ENCODE measurements around the gene CABLES1.
A peak's percentile ranks its signal among the peaks of the same experiment; 100 is the strongest.
"Not testable (repeated sequence)": the region's sequence is repeated elsewhere in the genome, so short reads cannot be mapped to it uniquely, and the experiment has no call there.

The CABLES1 gene

GRCh38 chr18:23134780-23135549 is at the start of gene CABLES1:
Gene CABLES1 (plus strand): TSS chr18:23135485. CDS start chr18:23135763, 278 bp downstream.
- H3K36me3 Mint-ChIP-seq (ENCODE audit: low read depth), result peaks cover 4% of the 10 kb centered on the region
- peak within 1 kb of the TSS; percentile 72 for H3K27ac Mint-ChIP-seq
- no peaks in the 10 kb centered on the region for H3K9me3 Mint-ChIP-seq
- peaks cover 25% of the 10 kb centered on the region for H3K4me1 Mint-ChIP-seq
- peaks cover 55% of the 10 kb centered on the region for H3K27me3 Mint-ChIP-seq
- ATAC-seq, result peak; percentile 13
- H3K4me3 Mint-ChIP-seq, result peak within 1 kb of the TSS; percentile 76
- DNase-seq, result peak; percentile 47

- peaks cover 7% of the 10 kb centered on the region for H3K4me1 Mint-ChIP-seq
- ATAC-seq (no peak), DNase-seq (no peak)
- no peaks in the 10 kb centered on the region for H3K9me3 Mint-ChIP-seq
- H3K27me3 Mint-ChIP-seq, result peaks cover 2% of the 10 kb centered on the region
- no peak overlapping the region for H3K4me3 Mint-ChIP-seq
- no peak overlapping the region for H3K27ac Mint-ChIP-seq
- no peaks in the 10 kb centered on the region for H3K36me3 Mint-ChIP-seq (ENCODE audit: low read depth)
Measured at GRCh38 chr18:23087352-23087751, 47.9 kb upstream of the CABLES1 start.

- Mint-ChIP-seq H3K27me3 (peaks cover 2% of the 10 kb centered on the region), H3K9me3 (no peaks in the 10 kb centered on the region), H3K4me1 (peaks cover 7% of the 10 kb centered on the region), H3K27ac (no peak overlapping the region), H3K4me3 (no peak overlapping the region), H3K36me3 (ENCODE audit: low read depth) (no peaks in the 10 kb centered on the region)
- DNase-seq (no peak), ATAC-seq (no peak)
Measured at GRCh38 chr18:23088310-23088709, 47.0 kb upstream of the CABLES1 start.

GRCh38 chr18:23091017-23091993 is 44.0 kb upstream of the CABLES1 start:
- DNase-seq; H3K27me3 Mint-ChIP-seq; H3K4me1 Mint-ChIP-seq; H3K27ac Mint-ChIP-seq; H3K9me3 Mint-ChIP-seq; H3K36me3 Mint-ChIP-seq (ENCODE audit: low read depth); ATAC-seq; H3K4me3 Mint-ChIP-seq: not testable (repeated sequence)

- H3K4me1 Mint-ChIP-seq, result peaks cover 7% of the 10 kb centered on the region
- H3K9me3 Mint-ChIP-seq, result no peaks in the 10 kb centered on the region
- no peaks in the 10 kb centered on the region for H3K36me3 Mint-ChIP-seq (ENCODE audit: low read depth)
- H3K27ac Mint-ChIP-seq, result no peak overlapping the region
- DNase-seq (no peak), ATAC-seq (no peak)
- H3K4me3 Mint-ChIP-seq, result no peak overlapping the region
- no peaks in the 10 kb centered on the region for H3K27me3 Mint-ChIP-seq
Measured at GRCh38 chr18:23092121-23092520, 43.2 kb upstream of the CABLES1 start.

GRCh38 chr18:23093130-23093529 is 42.2 kb upstream of the CABLES1 start:
- not testable (repeated sequence) for H3K36me3 Mint-ChIP-seq (ENCODE audit: low read depth); H3K4me1 Mint-ChIP-seq; H3K4me3 Mint-ChIP-seq; H3K9me3 Mint-ChIP-seq; DNase-seq; H3K27me3 Mint-ChIP-seq; ATAC-seq; H3K27ac Mint-ChIP-seq

- H3K4me1 Mint-ChIP-seq, result peaks cover 7% of the 10 kb centered on the region
- DNase-seq (no peak), ATAC-seq (no peak)
- no peaks in the 10 kb centered on the region for H3K36me3 Mint-ChIP-seq (ENCODE audit: low read depth)
- no peak overlapping the region for H3K4me3 Mint-ChIP-seq
- no peaks in the 10 kb centered on the region for H3K27me3 Mint-ChIP-seq
- H3K27ac Mint-ChIP-seq, result no peak overlapping the region
- no peaks in the 10 kb centered on the region for H3K9me3 Mint-ChIP-seq
Measured at GRCh38 chr18:23093772-23094171, 41.5 kb upstream of the CABLES1 start.

GRCh38 chr18:23094411-23095190 is 40.7 kb upstream of the CABLES1 start:
- Mint-ChIP-seq H3K9me3 (no peaks in the 10 kb centered on the region), H3K27me3 (no peaks in the 10 kb centered on the region), H3K36me3 (ENCODE audit: low read depth) (no peaks in the 10 kb centered on the region), H3K4me1 (peaks cover 7% of the 10 kb centered on the region), H3K27ac (no peak overlapping the region), H3K4me3 (no peak overlapping the region)
- DNase-seq, result no peak
- ATAC-seq, result no peak

- H3K36me3 Mint-ChIP-seq (ENCODE audit: low read depth), result no peaks in the 10 kb centered on the region
- H3K9me3 Mint-ChIP-seq, result no peaks in the 10 kb centered on the region
- no peak for ATAC-seq
- H3K27ac Mint-ChIP-seq, result no peak overlapping the region
- H3K4me3 Mint-ChIP-seq, result no peak overlapping the region
- H3K4me1 Mint-ChIP-seq, result peaks cover 7% of the 10 kb centered on the region
- H3K27me3 Mint-ChIP-seq, result no peaks in the 10 kb centered on the region
- DNase-seq, result no peak
Measured at GRCh38 chr18:23095463-23095862, 39.8 kb upstream of the CABLES1 start.

- H3K9me3 Mint-ChIP-seq; H3K27ac Mint-ChIP-seq; H3K36me3 Mint-ChIP-seq (ENCODE audit: low read depth); ATAC-seq; H3K4me1 Mint-ChIP-seq; H3K27me3 Mint-ChIP-seq; DNase-seq; H3K4me3 Mint-ChIP-seq: not testable (repeated sequence)
Measured at GRCh38 chr18:23097016-23097415, 38.3 kb upstream of the CABLES1 start.

- Mint-ChIP-seq H3K27me3 (no peaks in the 10 kb centered on the region), H3K4me3 (no peak overlapping the region), H3K4me1 (no peaks in the 10 kb centered on the region), H3K36me3 (ENCODE audit: low read depth) (no peaks in the 10 kb centered on the region), H3K27ac (no peak overlapping the region), H3K9me3 (no peaks in the 10 kb centered on the region)
- ATAC-seq, result no peak
- no peak for DNase-seq
Measured at GRCh38 chr18:23099621-23100020, 35.7 kb upstream of the CABLES1 start.

- Mint-ChIP-seq H3K9me3 (no peaks in the 10 kb centered on the region), H3K27ac (no peak overlapping the region), H3K36me3 (ENCODE audit: low read depth) (no peaks in the 10 kb centered on the region), H3K4me1 (peaks cover 4% of the 10 kb centered on the region), H3K4me3 (no peak overlapping the region), H3K27me3 (no peaks in the 10 kb centered on the region)
- ATAC-seq (no peak), DNase-seq (no peak)
Measured at GRCh38 chr18:23101861-23102432, 33.3 kb upstream of the CABLES1 start.

GRCh38 chr18:23102493-23103261 is 32.6 kb upstream of the CABLES1 start:
- H3K9me3 Mint-ChIP-seq, result no peaks in the 10 kb centered on the region
- no peak overlapping the region for H3K4me3 Mint-ChIP-seq
- no peak for DNase-seq
- no peak overlapping the region for H3K27ac Mint-ChIP-seq
- H3K4me1 Mint-ChIP-seq, result peaks cover 4% of the 10 kb centered on the region
- no peaks in the 10 kb centered on the region for H3K27me3 Mint-ChIP-seq
- no peaks in the 10 kb centered on the region for H3K36me3 Mint-ChIP-seq (ENCODE audit: low read depth)
- ATAC-seq, result no peak
